ENCODE measurements around the gene HTR5A. TPM values are rescaled to one million over a fixed set of nuclear protein-coding genes. Genes with fewer than 3 reads are reported as not detected.

Gene HTR5A
- total RNA-seq, 1 donor = under 0.01 TPM

GRCh38 chr7:155108144-155108901 is 38.2 kb downstream of the HTR5A start:
- H3K4me1 ChIP-seq (ENCODE audit: insufficient read depth, low read length) = no peaks in the 10 kb centered on the region
- no peaks in the 10 kb centered on the region for H3K9me3 ChIP-seq (ENCODE audit: low read depth, low read length)
- no peak overlapping the region for H3K4me3 ChIP-seq (ENCODE audit: low read length)
- H3K27me3 ChIP-seq (ENCODE audit: insufficient read depth, low read length) = no peaks in the 10 kb centered on the region

DNA sequence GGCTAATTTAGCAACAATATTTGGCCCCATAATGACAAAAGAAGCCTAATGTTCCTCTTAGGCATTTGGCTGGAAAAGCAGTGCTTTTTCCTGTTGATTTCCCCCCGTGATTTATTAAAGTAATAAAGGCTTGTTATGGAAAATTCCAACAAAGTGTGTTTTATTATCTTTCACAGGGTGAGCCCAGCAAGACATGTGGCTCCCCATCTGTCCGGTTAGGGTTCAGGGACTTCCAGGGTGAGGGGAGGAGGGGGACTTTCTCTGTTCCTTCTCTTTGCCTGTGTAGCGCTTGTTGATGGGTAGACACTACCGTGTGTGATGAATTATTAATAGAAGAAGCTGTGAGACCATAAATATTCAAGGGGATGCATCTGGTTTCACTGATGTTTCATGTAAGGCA is 39.0 kb downstream of the HTR5A start:
- H3K4me1 ChIP-seq (ENCODE audit: insufficient read depth, low read length) = no peaks in the 10 kb centered on the region
- no peaks in the 10 kb centered on the region for H3K9me3 ChIP-seq (ENCODE audit: low read depth, low read length)
- H3K4me3 ChIP-seq (ENCODE audit: low read length) = no peak overlapping the region
- H3K27me3 ChIP-seq (ENCODE audit: insufficient read depth, low read length) = no peaks in the 10 kb centered on the region

DNA sequence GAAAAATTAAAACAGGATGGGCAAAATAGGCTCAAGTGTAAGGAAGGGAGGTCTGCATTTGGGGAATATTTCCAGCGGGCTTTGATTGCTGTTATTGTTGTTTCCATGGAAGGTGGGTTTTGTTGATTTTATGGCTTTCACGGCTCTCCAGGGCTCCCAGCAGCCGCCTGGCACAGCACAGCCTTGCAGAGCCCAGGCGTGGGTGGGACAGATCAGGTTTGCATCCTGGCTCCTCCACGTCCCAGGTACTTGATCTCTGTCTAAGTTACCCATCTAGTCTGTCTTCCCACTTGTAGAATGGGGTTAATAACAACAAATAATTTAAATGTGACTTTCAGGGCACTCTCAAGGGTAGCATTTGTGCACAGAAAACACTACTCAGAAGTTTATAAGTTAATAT is 45.2 kb downstream of the HTR5A start:
- no peaks in the 10 kb centered on the region for H3K4me1 ChIP-seq (ENCODE audit: insufficient read depth, low read length)
- no peaks in the 10 kb centered on the region for H3K27me3 ChIP-seq (ENCODE audit: insufficient read depth, low read length)
- H3K4me3 ChIP-seq (ENCODE audit: low read length) = no peak overlapping the region
- H3K9me3 ChIP-seq (ENCODE audit: low read depth, low read length) = no peaks in the 10 kb centered on the region

GRCh38 chr7:155119801-155120382 is 49.8 kb downstream of the HTR5A start:
- Histone ChIP-seq H3K27me3 (ENCODE audit: insufficient read depth, low read length) (no peaks in the 10 kb centered on the region), H3K4me3 (ENCODE audit: low read length) (no peak overlapping the region), H3K9me3 (ENCODE audit: low read depth, low read length) (no peaks in the 10 kb centered on the region), H3K4me1 (ENCODE audit: insufficient read depth, low read length) (no peaks in the 10 kb centered on the region)

- Histone ChIP-seq H3K4me3 (ENCODE audit: low read length) (no peak overlapping the region), H3K4me1 (ENCODE audit: insufficient read depth, low read length) (no peaks in the 10 kb centered on the region)
Measured at GRCh38 chr7:155120460-155120859, 50.3 kb downstream of the HTR5A start.

GRCh38 chr7:155122831-155123230 is 52.7 kb downstream of the HTR5A start:
- Histone ChIP-seq H3K4me3 (ENCODE audit: low read length) (no peak overlapping the region), H3K27me3 (ENCODE audit: insufficient read depth, low read length) (no peaks in the 10 kb centered on the region), H3K4me1 (ENCODE audit: insufficient read depth, low read length) (no peaks in the 10 kb centered on the region), H3K9me3 (ENCODE audit: low read depth, low read length) (no peaks in the 10 kb centered on the region)

More at GRCh38 chr7:155120460-155120859, 50.3 kb downstream of the HTR5A start:
- Histone ChIP-seq H3K27me3 (ENCODE audit: insufficient read depth, low read length) (no peaks in the 10 kb centered on the region), H3K9me3 (ENCODE audit: low read depth, low read length) (no peaks in the 10 kb centered on the region)

GRCh38 chr7:155123413-155123812 is 53.3 kb downstream of the HTR5A start:
- H3K4me3 ChIP-seq (ENCODE audit: low read length) = no peak overlapping the region
- no peaks in the 10 kb centered on the region for H3K27me3 ChIP-seq (ENCODE audit: insufficient read depth, low read length)
- no peaks in the 10 kb centered on the region for H3K9me3 ChIP-seq (ENCODE audit: low read depth, low read length)
- no peaks in the 10 kb centered on the region for H3K4me1 ChIP-seq (ENCODE audit: insufficient read depth, low read length)

DNA sequence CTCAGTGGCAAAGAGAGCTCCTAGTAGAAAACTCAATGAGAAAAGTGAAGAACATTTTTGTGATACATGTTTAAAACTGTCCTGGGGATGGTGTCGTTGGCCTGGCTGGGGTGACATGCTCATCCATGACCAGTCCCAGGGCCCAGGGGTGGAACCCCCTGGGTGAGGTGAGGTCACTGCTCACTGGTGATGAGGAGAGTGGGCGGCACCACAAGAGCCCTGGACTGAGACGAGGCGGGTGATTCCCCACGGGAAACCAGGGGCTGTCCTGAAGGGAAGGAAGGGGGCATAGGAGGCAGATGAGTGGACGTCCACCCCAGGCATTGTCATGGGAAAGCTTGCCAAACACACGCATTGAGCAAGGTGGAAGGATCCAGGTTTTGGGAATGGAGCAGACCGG is 54.6 kb downstream of the HTR5A start:
- Histone ChIP-seq H3K4me3 (ENCODE audit: low read length) (no peak overlapping the region), H3K27me3 (ENCODE audit: insufficient read depth, low read length) (no peaks in the 10 kb centered on the region), H3K9me3 (ENCODE audit: low read depth, low read length) (no peaks in the 10 kb centered on the region), H3K4me1 (ENCODE audit: insufficient read depth, low read length) (no peaks in the 10 kb centered on the region)

GRCh38 chr7:155129186-155129585 is 59.1 kb downstream of the HTR5A start:
- Histone ChIP-seq H3K4me3 (ENCODE audit: low read length) (no peak overlapping the region), H3K9me3 (ENCODE audit: low read depth, low read length) (no peaks in the 10 kb centered on the region), H3K27me3 (ENCODE audit: insufficient read depth, low read length) (no peaks in the 10 kb centered on the region), H3K4me1 (ENCODE audit: insufficient read depth, low read length) (no peaks in the 10 kb centered on the region)

DNA sequence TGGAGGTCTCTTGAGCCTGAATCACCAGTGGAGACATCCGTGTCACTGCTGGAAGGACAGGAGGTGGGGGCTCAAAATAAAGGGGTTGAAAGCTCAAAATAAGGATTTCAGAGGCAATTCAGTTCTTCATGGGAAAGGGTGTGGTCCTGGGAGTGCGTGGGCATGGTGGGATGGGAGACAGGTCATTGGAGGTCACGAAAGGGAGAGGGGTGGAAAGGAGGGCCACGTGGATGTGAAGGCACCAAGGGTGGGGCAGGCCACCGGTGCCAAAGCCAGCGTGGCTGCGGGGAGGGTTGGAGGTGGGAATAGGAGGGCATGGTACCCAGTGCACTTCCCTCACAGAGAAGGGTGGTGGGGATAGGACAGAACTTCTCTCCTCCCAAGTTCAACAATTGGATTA is 59.7 kb downstream of the HTR5A start:
- H3K4me3 ChIP-seq (ENCODE audit: low read length) = no peak overlapping the region
- no peaks in the 10 kb centered on the region for H3K9me3 ChIP-seq (ENCODE audit: low read depth, low read length)
- no peaks in the 10 kb centered on the region for H3K27me3 ChIP-seq (ENCODE audit: insufficient read depth, low read length)
- no peaks in the 10 kb centered on the region for H3K4me1 ChIP-seq (ENCODE audit: insufficient read depth, low read length)

GRCh38 chr7:155130493-155130892 is 60.4 kb downstream of the HTR5A start:
- Histone ChIP-seq H3K27me3 (ENCODE audit: insufficient read depth, low read length) (no peaks in the 10 kb centered on the region), H3K9me3 (ENCODE audit: low read depth, low read length) (no peaks in the 10 kb centered on the region), H3K4me1 (ENCODE audit: insufficient read depth, low read length) (no peaks in the 10 kb centered on the region)

DNA sequence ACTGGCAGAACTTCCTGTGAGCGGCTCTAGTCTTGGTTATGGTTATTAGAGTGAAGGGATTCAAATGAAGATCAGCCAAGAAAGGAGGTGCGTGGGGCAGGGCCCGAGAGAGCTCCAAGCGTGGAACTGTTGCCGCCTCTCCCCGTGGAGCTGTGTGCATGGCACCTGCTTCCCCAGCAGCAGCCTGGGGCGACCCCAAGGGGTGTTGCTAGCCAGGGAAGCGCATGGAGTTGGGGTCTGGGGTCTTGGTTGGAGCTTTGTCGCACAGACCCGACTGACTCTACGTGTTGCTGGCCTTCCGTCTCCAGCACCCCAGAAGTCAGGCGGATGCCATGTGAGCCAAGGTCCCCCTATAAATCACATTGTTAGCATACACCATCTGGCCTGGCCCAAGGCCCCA is 61.0 kb downstream of the HTR5A start:
- H3K4me3 ChIP-seq (ENCODE audit: low read length) = no peak overlapping the region
- H3K4me1 ChIP-seq (ENCODE audit: insufficient read depth, low read length) = no peaks in the 10 kb centered on the region
- H3K9me3 ChIP-seq (ENCODE audit: low read depth, low read length) = no peaks in the 10 kb centered on the region
- H3K27me3 ChIP-seq (ENCODE audit: insufficient read depth, low read length) = no peaks in the 10 kb centered on the region

More at GRCh38 chr7:155130493-155130892, 60.4 kb downstream of the HTR5A start:
- H3K4me3 ChIP-seq (ENCODE audit: low read length) = no peak overlapping the region

GRCh38 chr7:155132431-155132830 is 62.3 kb downstream of the HTR5A start:
- Histone ChIP-seq H3K27me3 (ENCODE audit: insufficient read depth, low read length) (no peaks in the 10 kb centered on the region), H3K4me3 (ENCODE audit: low read length) (no peak overlapping the region), H3K9me3 (ENCODE audit: low read depth, low read length) (no peaks in the 10 kb centered on the region), H3K4me1 (ENCODE audit: insufficient read depth, low read length) (no peaks in the 10 kb centered on the region)

GRCh38 chr7:155136619-155137243 is 66.6 kb downstream of the HTR5A start:
- no peaks in the 10 kb centered on the region for H3K4me1 ChIP-seq (ENCODE audit: insufficient read depth, low read length)
- H3K4me3 ChIP-seq (ENCODE audit: low read length) = no peak overlapping the region
- H3K27me3 ChIP-seq (ENCODE audit: insufficient read depth, low read length) = no peaks in the 10 kb centered on the region
- H3K9me3 ChIP-seq (ENCODE audit: low read depth, low read length) = no peaks in the 10 kb centered on the region
